ENCODE measurements around the gene LBX2.
A peak's percentile ranks its signal among the peaks of the same experiment; 100 is the strongest.

The LBX2 gene

GRCh38 chr2:74527741-74528140, 28.3 kb upstream of the LBX2 start:
- no peak for DNase-seq (ENCODE audit: extremely low spot score)
- no peak for TF ChIP-seq ARNT (IDR thresholded peaks at IDR 0.05)
- no peak for TF ChIP-seq NFRKB (IDR thresholded peaks at IDR 0.05)
- no peak for TF ChIP-seq ZNF384 (IDR thresholded peaks at IDR 0.05)
- TF ChIP-seq HDGF (IDR thresholded peaks at IDR 0.05; ENCODE audit: borderline replicate concordance) = no peak
- no peak for TF ChIP-seq BHLHE40 (IDR thresholded peaks at IDR 0.05; ENCODE audit: borderline replicate concordance)
- ChIA-PET POLR2A (interaction anchor here (1.1 to 8.4 kb wide), 2 partner anchors 16 to 20 kb away, joined by 3 to 70 read pairs; partner anchors contain the start of gene PCGF1), CTCF (no interaction called here)

- DNase-seq (ENCODE audit: extremely low spot score) = no peak
- CTCF ChIA-PET = interaction anchor here (1.0 kb wide), 1 partner anchor 62 kb away, joined by 3 read pairs; no protein-coding TSS in a partner anchor
- TF ChIP-seq CTBP1 (IDR thresholded peaks at IDR 0.05; ENCODE audit: borderline replicate concordance) = no peak
- no peak for TF ChIP-seq TARDBP (IDR thresholded peaks at IDR 0.05)
- no peak for TF ChIP-seq SP1 (IDR thresholded peaks at IDR 0.05)
- TF ChIP-seq FOXK2 (IDR thresholded peaks at IDR 0.05) = no peak
- no peak for TF ChIP-seq ELF4 (IDR thresholded peaks at IDR 0.05)
- TF ChIP-seq BHLHE40 (IDR thresholded peaks at IDR 0.05; ENCODE audit: borderline replicate concordance) = no peak
- TF ChIP-seq, protein P1, sequence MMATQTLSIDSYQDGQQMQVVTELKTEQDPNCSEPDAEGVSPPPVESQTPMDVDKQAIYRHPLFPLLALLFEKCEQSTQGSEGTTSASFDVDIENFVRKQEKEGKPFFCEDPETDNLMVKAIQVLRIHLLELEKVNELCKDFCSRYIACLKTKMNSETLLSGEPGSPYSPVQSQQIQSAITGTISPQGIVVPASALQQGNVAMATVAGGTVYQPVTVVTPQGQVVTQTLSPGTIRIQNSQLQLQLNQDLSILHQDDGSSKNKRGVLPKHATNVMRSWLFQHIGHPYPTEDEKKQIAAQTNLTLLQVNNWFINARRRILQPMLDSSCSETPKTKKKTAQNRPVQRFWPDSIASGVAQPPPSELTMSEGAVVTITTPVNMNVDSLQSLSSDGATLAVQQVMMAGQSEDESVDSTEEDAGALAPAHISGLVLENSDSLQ (IDR thresholded peaks at IDR 0.05) = no peak
- TF ChIP-seq ARNT (IDR thresholded peaks at IDR 0.05) = no peak
- no peak for TF ChIP-seq HDGF (IDR thresholded peaks at IDR 0.05; ENCODE audit: borderline replicate concordance)
- no peak for TF ChIP-seq FOXM1 (IDR thresholded peaks at IDR 0.05; ENCODE audit: borderline replicate concordance)
- POLR2A ChIA-PET = interaction anchor here (1.1 to 8.4 kb wide), 3 partner anchors 17 to 44 kb away, joined by 3 to 70 read pairs (median 3); partner anchors contain the start of gene PCGF1
Observed at GRCh38 chr2:74526649-74527230, 27.3 kb upstream of the LBX2 start.

DNA sequence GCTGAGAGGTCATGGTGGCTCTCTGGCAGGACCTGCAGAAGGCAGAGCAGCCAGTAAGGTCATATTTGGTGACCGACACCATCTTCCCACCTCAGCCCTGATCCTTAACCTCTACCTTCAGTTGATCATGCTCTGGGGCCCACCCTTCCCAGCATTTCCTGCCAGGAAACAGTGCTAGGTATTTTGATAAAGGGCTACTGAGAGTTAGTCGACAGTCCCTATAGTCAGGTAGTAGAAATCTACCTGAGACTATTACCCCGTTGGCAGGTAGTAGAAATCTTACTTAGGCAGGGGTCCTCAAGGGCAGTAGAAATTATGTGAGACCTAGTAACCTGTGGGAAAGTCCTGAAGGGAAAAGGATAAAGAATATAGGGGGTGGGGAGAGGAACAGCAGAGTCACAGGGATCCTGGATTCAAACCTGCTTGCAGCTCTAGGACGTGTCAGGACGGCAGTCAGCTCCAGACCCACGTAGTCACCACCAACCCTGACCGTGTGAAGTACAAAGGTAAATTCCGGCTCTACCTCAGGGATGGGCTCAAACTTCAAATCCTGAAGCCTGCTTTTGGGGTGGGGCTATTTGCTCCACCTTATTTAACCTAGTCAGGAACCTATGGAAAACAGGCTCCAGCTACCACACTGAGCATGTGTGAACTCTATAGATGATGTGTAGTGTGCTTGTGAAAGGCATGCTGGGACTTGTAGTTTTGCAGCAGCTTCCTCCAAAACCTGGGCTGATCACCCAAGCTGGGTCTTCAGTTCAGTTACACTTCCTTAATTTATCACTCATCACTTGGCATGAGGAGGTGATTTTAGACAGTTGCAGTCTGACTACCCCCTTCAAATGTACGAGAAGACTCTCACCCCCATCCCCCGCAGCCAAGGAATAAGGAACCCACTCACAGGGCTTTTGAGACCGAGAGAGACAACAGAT, 26.6 kb upstream of the LBX2 start, which contains the start of gene DQX1:
TSS of gene DQX1 (minus strand) at position 515 of the 932 bp plus-strand sequence. CDS start at position 13, 502 bp downstream.
- DNase-seq (ENCODE audit: extremely low spot score) = peak; percentile 51
- ChIA-PET POLR2A (interaction anchor here (1.3 to 8.4 kb wide), 2 partner anchors 18 to 44 kb away, joined by 3 to 70 read pairs; partner anchors contain the start of gene PCGF1), CTCF (interaction anchor here (1.0 kb wide), 1 partner anchor 63 kb away, joined by 3 read pairs; no protein-coding TSS in a partner anchor)
- TF ChIP-seq HDGF (IDR thresholded peaks at IDR 0.05; ENCODE audit: borderline replicate concordance) = no peak
- no peak for TF ChIP-seq SP1 (IDR thresholded peaks at IDR 0.05)
- TF ChIP-seq L3MBTL2 (conservative IDR thresholded peaks at IDR 0.05) = no peak
- TF ChIP-seq FOXK2 (IDR thresholded peaks at IDR 0.05) = no peak
- no peak for TF ChIP-seq ELF4 (IDR thresholded peaks at IDR 0.05)
- TF ChIP-seq SUZ12 (IDR thresholded peaks at IDR 0.05) = no peak
- TF ChIP-seq FOXA1 (IDR thresholded peaks at IDR 0.05) = no peak
- TF ChIP-seq ZNF384 (IDR thresholded peaks at IDR 0.05) = no peak
- TF ChIP-seq, protein P1 (IDR thresholded peaks at IDR 0.05) = no peak
- no peak for TF ChIP-seq TARDBP (IDR thresholded peaks at IDR 0.05)
- TF ChIP-seq FOXM1 (IDR thresholded peaks at IDR 0.05; ENCODE audit: borderline replicate concordance) = no peak
- TF ChIP-seq BHLHE40 (IDR thresholded peaks at IDR 0.05; ENCODE audit: borderline replicate concordance) = no peak
- TF ChIP-seq NFRKB (IDR thresholded peaks at IDR 0.05) = no peak
- TF ChIP-seq ARNT (IDR thresholded peaks at IDR 0.05) = no peak
- TF ChIP-seq CTBP1 (IDR thresholded peaks at IDR 0.05; ENCODE audit: borderline replicate concordance) = no peak
- TF ChIP-seq LEF1 (IDR thresholded peaks at IDR 0.05; ENCODE audit: borderline replicate concordance) = no peak

DNA sequence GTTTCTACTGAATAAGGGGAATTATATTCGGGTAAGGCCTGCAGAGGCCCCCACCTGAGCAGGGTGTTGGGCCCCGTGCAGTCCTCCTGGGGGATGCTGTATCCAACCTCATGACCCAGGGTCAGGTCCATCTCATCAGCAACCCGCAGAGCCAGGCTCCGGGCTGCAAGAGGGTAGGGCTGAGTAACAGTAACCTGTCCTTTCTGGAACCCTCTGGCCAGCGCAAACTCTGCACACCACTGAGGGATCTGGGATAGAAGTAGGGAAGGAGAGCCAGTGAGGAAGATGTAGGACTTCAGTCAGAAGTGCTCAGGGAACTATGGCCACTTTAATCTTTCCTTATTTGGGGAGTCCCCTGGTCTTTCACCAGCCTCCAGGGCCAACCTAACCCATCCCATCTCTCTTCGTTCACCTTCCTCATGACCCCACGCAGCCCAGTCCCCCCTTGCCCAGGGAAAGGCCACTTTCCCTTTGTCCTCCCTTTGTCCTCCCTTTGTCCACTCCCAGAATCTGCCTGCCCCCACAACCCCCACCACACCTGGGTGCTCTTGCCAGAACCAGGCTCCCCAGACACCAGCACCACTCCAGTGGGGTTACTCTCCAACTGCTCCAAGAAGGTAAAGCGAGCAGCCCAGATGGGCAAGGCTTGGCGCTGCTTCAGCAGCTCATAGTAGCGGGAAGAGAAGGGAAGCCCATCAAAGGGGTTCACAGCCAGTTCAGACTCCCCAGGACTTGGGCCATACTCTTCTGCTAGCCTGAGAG, 25.7 kb upstream of the LBX2 start:
- POLR2A ChIA-PET = interaction anchor here (8.4 kb wide), 1 partner anchor 17 kb away, joined by 70 read pairs; the partner anchor contains the start of gene PCGF1
- DNase-seq (ENCODE audit: extremely low spot score) = no peak
- CTCF ChIA-PET = no interaction called here
- TF ChIP-seq L3MBTL2 (conservative IDR thresholded peaks at IDR 0.05) (no peak), TARDBP (IDR thresholded peaks at IDR 0.05) (no peak), SUZ12 (IDR thresholded peaks at IDR 0.05) (no peak), ZNF384 (IDR thresholded peaks at IDR 0.05) (no peak), ARNT (IDR thresholded peaks at IDR 0.05) (no peak), ELF4 (IDR thresholded peaks at IDR 0.05) (no peak), HDGF (IDR thresholded peaks at IDR 0.05; ENCODE audit: borderline replicate concordance) (no peak), FOXA1 (IDR thresholded peaks at IDR 0.05) (no peak), LEF1 (IDR thresholded peaks at IDR 0.05; ENCODE audit: borderline replicate concordance) (no peak), CTBP1 (IDR thresholded peaks at IDR 0.05; ENCODE audit: borderline replicate concordance) (no peak), FOXK2 (IDR thresholded peaks at IDR 0.05) (no peak), BHLHE40 (IDR thresholded peaks at IDR 0.05; ENCODE audit: borderline replicate concordance) (no peak)
- TF ChIP-seq, protein P1 (IDR thresholded peaks at IDR 0.05) = no peak

DNA sequence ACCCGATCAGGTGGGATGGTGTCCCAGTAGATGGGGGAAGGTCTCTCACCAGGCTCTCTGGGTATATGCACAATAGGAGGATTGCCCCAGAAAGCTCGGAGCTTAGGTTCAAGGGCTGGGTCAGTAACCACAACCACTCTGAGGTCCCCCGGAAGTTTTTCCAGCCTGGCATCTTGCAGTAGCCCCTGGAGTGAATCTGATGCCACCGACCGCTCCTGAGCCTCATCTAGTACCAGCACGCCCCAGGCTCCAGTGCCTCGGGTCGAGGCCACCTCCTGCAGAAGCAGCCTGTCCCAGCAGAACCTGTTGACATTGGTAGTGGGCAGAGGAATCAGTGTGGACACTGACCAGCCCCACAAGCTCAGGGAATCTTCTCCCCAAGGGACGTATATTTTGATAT, 24.6 kb upstream of the LBX2 start:
- no peak for TF ChIP-seq FOXM1 (IDR thresholded peaks at IDR 0.05; ENCODE audit: borderline replicate concordance)
- TF ChIP-seq NFRKB (IDR thresholded peaks at IDR 0.05) = no peak
- TF ChIP-seq FOXA1 (IDR thresholded peaks at IDR 0.05) = no peak
- no peak for TF ChIP-seq HDGF (IDR thresholded peaks at IDR 0.05; ENCODE audit: borderline replicate concordance)
- TF ChIP-seq, protein P1 (IDR thresholded peaks at IDR 0.05) = no peak
- no peak for TF ChIP-seq ELF4 (IDR thresholded peaks at IDR 0.05)
- TF ChIP-seq ARNT (IDR thresholded peaks at IDR 0.05) = no peak
- no peak for TF ChIP-seq SP1 (IDR thresholded peaks at IDR 0.05)
- TF ChIP-seq BHLHE40 (IDR thresholded peaks at IDR 0.05; ENCODE audit: borderline replicate concordance) = no peak
- TF ChIP-seq L3MBTL2 (conservative IDR thresholded peaks at IDR 0.05) = no peak
- no peak for TF ChIP-seq FOXK2 (IDR thresholded peaks at IDR 0.05)
- TF ChIP-seq LEF1 (IDR thresholded peaks at IDR 0.05; ENCODE audit: borderline replicate concordance) = no peak
- no peak for TF ChIP-seq SUZ12 (IDR thresholded peaks at IDR 0.05)
- TF ChIP-seq TARDBP (IDR thresholded peaks at IDR 0.05) = no peak
- TF ChIP-seq CTBP1 (IDR thresholded peaks at IDR 0.05; ENCODE audit: borderline replicate concordance) = no peak
- CTCF ChIA-PET = no interaction called here
- POLR2A ChIA-PET = no interaction called here
- DNase-seq (ENCODE audit: extremely low spot score) = no peak

Measured in HEK293T (cell line).